Immature natural killer cell (primary cell): ENCODE measurements around the gene G2E3. TPM values are rescaled to one million over a fixed set of nuclear protein-coding genes. Genes with fewer than 3 reads are reported as not detected.

Source experiments
- DNase-seq, 3 donors: peaks; one replicate each; pipeline ENCODE4 v3.0.0; 2022; ENCODE audit warnings: mixed read lengths in 1 of 3
- H3K27ac Mint-ChIP-seq, 6 donors: one replicate each; pipeline ENCODE4 v1.8.0; 2020; ENCODE audit warnings: mixed read lengths in 6 of 6, mild to moderate bottlenecking in 5 of 6, inconsistent platforms in 4 of 6, moderate library complexity in 3 of 6
- H3K27me3 Mint-ChIP-seq, 3 donors: one replicate each; pipeline ENCODE4 v1.8.0; 2020 to 2021; ENCODE audit warnings: low read depth in 3 of 3, mild to moderate bottlenecking in 3 of 3, mixed read lengths in 3 of 3, moderate library complexity in 3 of 3, inconsistent platforms in 1 of 3
- H3K36me3 Mint-ChIP-seq, 3 donors: one replicate each; pipeline ENCODE4 v1.8.0; 2020; ENCODE audit warnings: mixed read lengths in 3 of 3, inconsistent platforms in 2 of 3, mild to moderate bottlenecking in 2 of 3
- H3K4me1 Mint-ChIP-seq, 2 donors: one replicate each; pipeline ENCODE4 v1.8.0; 2020; ENCODE audit warnings: inconsistent platforms in 2 of 2, mild to moderate bottlenecking in 2 of 2, mixed read lengths in 2 of 2, moderate library complexity in 1 of 2
- H3K4me3 Mint-ChIP-seq, 5 donors: one replicate each; pipeline ENCODE4 v1.8.0; 2020; ENCODE audit warnings: mild to moderate bottlenecking in 5 of 5, mixed read lengths in 5 of 5, inconsistent platforms in 3 of 5, moderate library complexity in 3 of 5
- H3K9me3 Mint-ChIP-seq, 6 donors: one replicate each; pipeline ENCODE4 v1.8.0; 2020; ENCODE audit warnings: mild to moderate bottlenecking in 6 of 6, mixed read lengths in 6 of 6, inconsistent platforms in 4 of 6, moderate library complexity in 3 of 6
- polyA plus RNA-seq, 3 donors: library from polyadenylated mRNA; unstranded; fragments of 300-500 nt; fragmentation: Illumina TruSeq; gene quantifications; one replicate each; pipeline ENCODE4 v1.2.3, GENCODE V29; 2021

Gene G2E3, protein sequence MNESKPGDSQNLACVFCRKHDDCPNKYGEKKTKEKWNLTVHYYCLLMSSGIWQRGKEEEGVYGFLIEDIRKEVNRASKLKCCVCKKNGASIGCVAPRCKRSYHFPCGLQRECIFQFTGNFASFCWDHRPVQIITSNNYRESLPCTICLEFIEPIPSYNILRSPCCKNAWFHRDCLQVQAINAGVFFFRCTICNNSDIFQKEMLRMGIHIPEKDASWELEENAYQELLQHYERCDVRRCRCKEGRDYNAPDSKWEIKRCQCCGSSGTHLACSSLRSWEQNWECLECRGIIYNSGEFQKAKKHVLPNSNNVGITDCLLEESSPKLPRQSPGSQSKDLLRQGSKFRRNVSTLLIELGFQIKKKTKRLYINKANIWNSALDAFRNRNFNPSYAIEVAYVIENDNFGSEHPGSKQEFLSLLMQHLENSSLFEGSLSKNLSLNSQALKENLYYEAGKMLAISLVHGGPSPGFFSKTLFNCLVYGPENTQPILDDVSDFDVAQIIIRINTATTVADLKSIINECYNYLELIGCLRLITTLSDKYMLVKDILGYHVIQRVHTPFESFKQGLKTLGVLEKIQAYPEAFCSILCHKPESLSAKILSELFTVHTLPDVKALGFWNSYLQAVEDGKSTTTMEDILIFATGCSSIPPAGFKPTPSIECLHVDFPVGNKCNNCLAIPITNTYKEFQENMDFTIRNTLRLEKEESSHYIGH
- 10 to 100 TPM in 2 of 3 donors, 1 to 10 TPM in 1; 8.2 to 18.2 (median 12.8) TPM for polyA plus RNA-seq

DNA sequence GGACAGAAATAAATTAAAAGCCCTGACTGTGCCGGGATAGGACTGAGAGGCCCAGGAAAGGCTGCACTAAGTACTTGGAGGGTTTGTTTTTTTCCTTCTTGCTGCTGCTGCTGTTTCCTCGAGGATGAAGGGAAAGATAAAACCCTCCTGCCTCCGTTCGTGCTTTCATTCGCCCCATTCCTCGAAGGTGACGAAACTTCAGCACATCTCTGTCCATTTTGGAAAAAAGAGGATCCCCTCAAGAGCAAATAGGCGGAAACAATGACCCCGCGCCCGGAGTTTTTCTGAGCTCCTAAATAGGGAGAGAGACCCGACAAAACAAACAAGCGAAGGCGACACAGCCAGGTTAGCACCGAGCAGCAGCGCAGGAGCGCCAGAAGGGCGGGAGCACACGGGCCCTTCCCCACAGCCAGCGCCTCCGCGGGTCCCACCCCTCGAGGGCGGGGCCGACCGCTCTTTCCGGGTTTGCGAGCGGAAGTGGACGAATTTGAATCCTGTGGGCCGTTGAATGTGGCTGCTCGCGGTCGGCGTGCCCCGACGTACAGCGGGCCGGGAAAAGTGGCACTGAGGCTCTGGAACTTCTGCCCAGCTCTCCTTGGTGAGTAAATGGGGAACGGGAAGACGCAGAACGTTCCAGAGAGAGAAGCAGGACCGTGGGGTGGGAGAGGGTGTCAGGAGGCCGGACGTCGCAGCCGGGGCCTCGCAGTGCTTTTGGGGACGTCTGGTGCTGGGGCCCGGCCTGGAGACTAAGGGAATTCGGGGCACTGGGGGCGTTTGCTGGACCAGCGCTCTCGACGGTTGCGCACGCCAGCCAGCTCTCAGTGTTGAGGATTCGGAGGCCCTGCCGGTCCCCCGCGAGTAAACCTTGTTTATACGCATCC lies at the start of gene G2E3:
G2E3 (plus strand) TSS at position 484 of the 881 bp plus-strand sequence. CDS start 21,922 bp downstream, outside the sequence.
- Mint-ChIP-seq H3K27me3 (peaks cover 2 to 15% (median 7%) of the 10 kb centered on the region in 3 donors), H3K36me3 (peaks cover 0 to 7% (median 0%) of the 10 kb centered on the region in 3 donors), H3K4me1 (peaks cover 29 to 54% of the 10 kb centered on the region in 2 donors), H3K9me3 (no peaks in the 10 kb centered on the region), H3K27ac (peak within 1 kb of the TSS; percentile 93 to 99 (median 98)), H3K4me3 (peak within 1 kb of the TSS; percentile 97 to 100 (median 100))
- DNase-seq: peak; percentile 85 to 87 (median 86)

DNA sequence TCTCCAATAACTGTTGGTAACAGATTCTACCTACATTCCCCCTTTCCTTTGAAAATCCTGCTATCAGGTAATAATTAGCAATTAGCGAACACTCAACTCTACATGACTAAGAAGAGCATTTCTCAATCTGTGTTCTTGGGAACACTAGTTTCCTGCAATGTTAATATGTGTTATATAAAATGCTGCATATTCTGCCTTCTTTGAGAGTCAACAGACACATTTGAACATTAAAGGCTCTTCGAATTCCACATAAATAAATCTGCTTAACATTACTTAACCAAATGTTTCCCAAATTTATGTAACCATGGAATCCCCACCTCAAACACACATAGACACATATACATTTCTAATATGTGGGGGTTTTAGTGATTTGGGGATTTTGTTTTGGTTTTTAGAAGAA lies 41.2 kb upstream of the G2E3 start:
- DNase-seq: no peak
- no peaks in the 10 kb centered on the region for H3K36me3 Mint-ChIP-seq
- H3K4me3 Mint-ChIP-seq: no peak overlapping the region
- no peaks in the 10 kb centered on the region for H3K9me3 Mint-ChIP-seq
- H3K27me3 Mint-ChIP-seq: peaks cover 0 to 4% (median 3%) of the 10 kb centered on the region in 3 donors
- H3K4me1 Mint-ChIP-seq: peaks cover 7 to 8% of the 10 kb centered on the region in 2 donors
- no peak overlapping the region for H3K27ac Mint-ChIP-seq

- H3K36me3 Mint-ChIP-seq: no peaks in the 10 kb centered on the region
- DNase-seq: no peak
- no peak overlapping the region for H3K27ac Mint-ChIP-seq
- no peaks in the 10 kb centered on the region for H3K9me3 Mint-ChIP-seq
- peaks cover 0 to 2% (median under 1%) of the 10 kb centered on the region in 3 donors for H3K27me3 Mint-ChIP-seq
- H3K4me3 Mint-ChIP-seq: no peak overlapping the region
- peaks cover 7 to 8% of the 10 kb centered on the region in 2 donors for H3K4me1 Mint-ChIP-seq
Measured at GRCh38 chr14:30518867-30519560, 39.9 kb upstream of the G2E3 start.

DNA sequence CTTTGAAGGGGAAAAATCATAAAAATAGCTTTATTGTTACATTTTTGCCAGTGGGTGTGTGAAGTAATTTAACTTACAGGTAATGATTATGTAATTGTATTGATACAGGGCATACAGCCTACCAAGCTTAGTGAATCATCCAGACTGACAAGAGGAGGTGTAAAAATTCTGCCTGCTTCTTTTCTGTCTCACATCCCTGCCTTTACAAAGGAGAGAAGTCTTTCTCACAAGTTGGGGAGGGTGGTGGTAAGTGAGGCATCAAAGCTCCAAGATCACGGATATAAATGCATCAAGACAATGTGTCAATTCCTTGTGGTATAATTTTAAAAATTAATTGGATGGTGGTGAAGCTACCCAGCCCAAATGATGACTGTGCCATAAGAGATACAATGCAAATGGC lies 39.0 kb upstream of the G2E3 start:
- no peak for DNase-seq
- no peak overlapping the region for H3K4me3 Mint-ChIP-seq
- H3K27me3 Mint-ChIP-seq: peaks cover 0 to 2% (median 0%) of the 10 kb centered on the region in 3 donors
- H3K36me3 Mint-ChIP-seq: no peaks in the 10 kb centered on the region
- peaks cover 7 to 8% of the 10 kb centered on the region in 2 donors for H3K4me1 Mint-ChIP-seq
- no peaks in the 10 kb centered on the region for H3K9me3 Mint-ChIP-seq
- no peak overlapping the region for H3K27ac Mint-ChIP-seq

DNA sequence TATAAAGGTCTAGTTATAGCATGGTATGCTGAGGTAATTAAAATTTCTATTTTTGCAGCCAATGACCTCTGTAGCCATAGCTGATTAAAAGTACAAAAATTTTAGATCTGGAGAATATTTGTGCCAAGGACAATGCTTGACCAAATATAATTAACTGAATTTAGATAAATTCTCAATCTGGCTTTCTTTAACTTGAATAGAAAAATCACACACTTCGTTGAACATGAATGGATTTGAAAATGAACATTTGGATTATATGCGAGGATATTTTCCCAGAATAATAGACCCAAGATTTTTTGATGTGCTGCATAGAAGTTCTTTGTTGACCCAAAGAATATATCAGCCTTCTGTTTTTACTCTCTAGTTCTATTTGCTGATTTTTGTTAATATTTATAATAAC lies 38.4 kb upstream of the G2E3 start:
- H3K4me1 Mint-ChIP-seq: peaks cover 7 to 8% of the 10 kb centered on the region in 2 donors
- H3K9me3 Mint-ChIP-seq: no peaks in the 10 kb centered on the region
- no peak overlapping the region for H3K4me3 Mint-ChIP-seq
- H3K27ac Mint-ChIP-seq: no peak overlapping the region
- no peak for DNase-seq
- peaks cover 0 to 2% (median 0%) of the 10 kb centered on the region in 3 donors for H3K27me3 Mint-ChIP-seq
- H3K36me3 Mint-ChIP-seq: no peaks in the 10 kb centered on the region

- no peak overlapping the region for H3K4me3 Mint-ChIP-seq
Measured at GRCh38 chr14:30521899-30522736, 36.8 kb upstream of the G2E3 start.

GRCh38 chr14:30525833-30526232 lies 33.1 kb upstream of the G2E3 start:
- Mint-ChIP-seq H3K9me3 (no peaks in the 10 kb centered on the region), H3K4me3 (no peak overlapping the region), H3K36me3 (no peaks in the 10 kb centered on the region), H3K27ac (no peak overlapping the region), H3K4me1 (peaks cover 7 to 8% of the 10 kb centered on the region in 2 donors), H3K27me3 (peaks cover 0 to 5% (median 2%) of the 10 kb centered on the region in 3 donors)
- DNase-seq: no peak

More at GRCh38 chr14:30521899-30522736, 36.8 kb upstream of the G2E3 start:
- DNase-seq: peak in 1 of 3 donors; percentile 19
- H3K4me1 Mint-ChIP-seq: peaks cover 7 to 8% of the 10 kb centered on the region in 2 donors
- peaks cover 0 to 2% (median 0%) of the 10 kb centered on the region in 3 donors for H3K27me3 Mint-ChIP-seq
- H3K27ac Mint-ChIP-seq: no peak overlapping the region
- H3K36me3 Mint-ChIP-seq: no peaks in the 10 kb centered on the region
- no peaks in the 10 kb centered on the region for H3K9me3 Mint-ChIP-seq

DNA sequence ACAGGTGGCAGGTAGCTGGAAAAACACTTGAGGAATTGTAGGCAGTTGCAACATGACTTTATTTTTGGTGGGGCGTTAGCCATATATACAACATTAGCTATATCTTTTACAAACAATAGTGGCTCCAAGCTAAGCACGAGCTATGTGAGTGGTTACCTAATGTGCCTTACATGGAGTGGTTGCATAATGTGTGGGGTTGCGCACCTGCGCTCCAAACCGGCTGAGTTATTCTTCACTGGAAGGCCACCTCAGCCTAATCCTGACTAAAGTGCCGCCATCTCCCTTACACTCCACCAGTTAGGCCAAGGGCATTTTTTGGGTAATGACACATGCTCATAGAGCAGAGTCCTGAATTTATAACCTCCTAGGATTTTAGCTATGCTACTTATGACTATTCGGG lies 31.8 kb upstream of the G2E3 start:
- no peak for DNase-seq
- H3K9me3 Mint-ChIP-seq: no peaks in the 10 kb centered on the region

DNA sequence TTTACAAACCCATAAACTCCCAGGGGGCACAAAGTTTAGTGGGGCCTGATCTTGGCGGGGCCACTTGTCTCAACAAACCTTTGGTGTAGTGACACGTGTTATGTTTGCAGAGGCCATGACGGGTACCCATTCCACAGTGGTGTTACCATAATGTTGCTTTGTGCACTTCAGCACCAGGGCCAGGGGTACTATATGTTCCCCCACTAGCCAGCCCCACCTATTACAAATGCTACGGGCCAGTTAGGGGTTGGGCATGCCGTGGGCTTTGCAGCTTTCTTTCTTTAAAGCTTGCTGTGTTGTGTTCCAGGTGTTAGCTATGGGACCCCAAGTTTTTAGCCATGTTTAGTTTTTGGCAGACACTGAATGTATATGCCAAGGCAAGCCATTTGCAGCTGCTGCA lies 30.8 kb upstream of the G2E3 start:
- Mint-ChIP-seq H3K27me3 (peaks cover 0 to 5% (median 2%) of the 10 kb centered on the region in 3 donors), H3K27ac (no peak overlapping the region), H3K9me3 (no peaks in the 10 kb centered on the region), H3K4me1 (no peaks in the 10 kb centered on the region), H3K4me3 (no peak overlapping the region), H3K36me3 (no peaks in the 10 kb centered on the region)
- no peak for DNase-seq

More for the DNA sequence above, 31.8 kb upstream of the G2E3 start:
- no peak overlapping the region for H3K4me3 Mint-ChIP-seq
- H3K4me1 Mint-ChIP-seq: peaks cover 2 to 4% of the 10 kb centered on the region in 2 donors
- peaks cover 0 to 5% (median 2%) of the 10 kb centered on the region in 3 donors for H3K27me3 Mint-ChIP-seq
- no peaks in the 10 kb centered on the region for H3K36me3 Mint-ChIP-seq
- no peak overlapping the region for H3K27ac Mint-ChIP-seq

DNA sequence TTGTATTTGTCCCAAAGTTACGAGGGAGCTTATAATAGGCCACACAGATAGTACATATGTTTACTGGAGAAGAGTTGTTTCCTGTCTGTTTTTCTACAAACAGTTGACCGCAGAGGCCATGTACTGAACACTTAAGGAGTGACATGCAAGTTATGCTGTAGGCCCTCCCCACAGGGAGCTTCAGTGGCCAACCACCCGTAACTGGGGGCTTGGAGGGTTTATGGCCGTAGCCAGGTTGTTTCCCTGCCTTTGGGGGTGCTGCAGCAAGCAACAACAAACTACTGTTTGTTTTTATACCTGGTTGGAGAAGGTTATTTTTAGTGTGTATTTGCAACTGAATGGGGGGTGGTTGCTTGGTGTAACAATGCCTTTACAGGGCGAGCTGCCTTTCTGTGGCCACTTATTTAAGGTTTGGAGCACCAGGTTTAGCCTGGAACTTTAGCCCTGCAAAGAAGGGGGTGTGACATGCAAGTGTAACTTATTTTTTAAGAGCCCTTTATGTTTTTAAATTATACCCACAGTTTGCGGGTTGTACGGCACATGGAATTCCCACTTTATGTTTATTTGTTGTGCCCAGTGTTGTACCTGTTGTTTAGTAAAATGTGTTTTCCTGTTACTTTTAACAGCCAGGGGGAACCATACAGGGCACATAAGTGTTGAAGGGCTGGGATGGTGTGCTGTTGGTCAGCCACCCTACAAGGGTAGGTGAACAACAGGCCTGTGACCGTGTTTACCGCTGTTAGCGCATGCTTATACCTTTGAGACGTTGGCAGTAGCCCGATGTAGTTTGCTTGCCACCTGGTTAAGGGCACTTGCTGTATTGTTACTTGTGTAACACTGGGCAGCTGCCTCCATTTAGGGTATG lies 29.9 kb upstream of the G2E3 start:
- H3K4me3 Mint-ChIP-seq: no peak overlapping the region
- H3K27me3 Mint-ChIP-seq: peaks cover 0 to 5% (median 2%) of the 10 kb centered on the region in 3 donors
- DNase-seq: no peak
- no peaks in the 10 kb centered on the region for H3K9me3 Mint-ChIP-seq
- no peak overlapping the region for H3K27ac Mint-ChIP-seq
- no peaks in the 10 kb centered on the region for H3K36me3 Mint-ChIP-seq
- no peaks in the 10 kb centered on the region for H3K4me1 Mint-ChIP-seq

DNA sequence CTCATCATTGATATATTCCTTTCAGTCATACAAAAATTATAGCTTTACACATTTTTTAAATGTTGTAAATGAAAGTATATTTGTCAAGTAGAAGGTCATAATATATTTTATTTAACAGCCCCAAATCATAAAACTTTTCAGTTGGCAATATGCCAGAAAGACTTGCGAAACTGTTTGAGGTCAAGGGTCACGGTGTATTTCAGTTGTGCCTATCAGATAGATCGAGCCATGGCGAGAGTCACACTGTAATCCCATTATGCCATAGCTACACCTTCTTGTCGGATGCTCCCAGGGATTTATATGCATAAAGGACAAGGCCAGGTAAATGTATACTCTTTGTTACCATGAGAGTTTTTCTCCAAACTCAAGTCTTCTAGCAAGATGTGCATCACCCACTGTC lies 26.7 kb upstream of the G2E3 start:
- Mint-ChIP-seq H3K36me3 (no peaks in the 10 kb centered on the region), H3K4me1 (no peaks in the 10 kb centered on the region), H3K27me3 (peaks cover 0 to 8% (median 5%) of the 10 kb centered on the region in 3 donors), H3K9me3 (no peaks in the 10 kb centered on the region), H3K4me3 (no peak overlapping the region), H3K27ac (no peak overlapping the region)
- no peak for DNase-seq
